Neural cell (in vitro differentiated cells): ENCODE results near the gene TK2.

Source experiments
- CTCF ChIP-seq: fragments of 450-650 bp; IDR thresholded peaks from 2 replicates; pipeline ENCODE4 v1.5.1; 2014; ENCODE audit warnings: antibody characterized with exemption, mild to moderate bottlenecking, moderate library complexity; ENCODE audit not compliant: poor library complexity, severe bottlenecking
- EP300 ChIP-seq: fragments of 450-650 bp; conservative IDR thresholded peaks from 2 replicates; pipeline ENCODE4 v1.6.1; 2014; ENCODE audit warnings: antibody characterized with exemption, mild to moderate bottlenecking, moderate library complexity; ENCODE audit not compliant: poor library complexity, severe bottlenecking
- EZH2 ChIP-seq: fragments of 200-600, 300-800 bp; shearing (Covaris generic), sonication (generic); IDR thresholded peaks from 2 replicates; pipeline ENCODE4 v1.6.1; 2014; ENCODE audit warnings: antibody characterized with exemption, low read length, borderline replicate concordance, mild to moderate bottlenecking; ENCODE audit not compliant: insufficient read depth, poor library complexity, severe bottlenecking
- RAD21 ChIP-seq: fragments of 450-650 bp; conservative IDR thresholded peaks from 2 replicates; pipeline ENCODE4 v1.6.1; 2014; ENCODE audit warnings: antibody characterized with exemption, mild to moderate bottlenecking, moderate library complexity

DNA sequence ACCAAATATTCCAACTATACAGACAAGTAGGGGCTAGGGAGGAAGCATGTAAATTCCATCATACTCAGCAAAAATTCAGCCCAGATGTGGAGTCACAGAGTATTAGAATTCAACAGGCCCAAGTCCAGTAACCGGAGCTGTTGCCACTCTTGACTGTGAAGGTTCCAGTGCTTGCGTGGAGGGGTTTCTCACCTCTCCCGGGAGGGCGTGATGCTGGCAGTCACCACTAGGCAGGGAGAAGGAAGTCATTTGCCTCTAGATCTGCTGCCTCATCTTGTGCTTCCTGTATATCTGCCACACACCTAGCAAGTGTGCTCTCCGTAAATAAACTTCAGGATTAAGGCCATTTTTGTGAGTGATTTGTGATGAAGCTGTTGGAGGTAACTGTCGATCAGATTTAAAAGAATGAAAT lies 1.4 kb upstream of the TK2 start:
- TF ChIP-seq EZH2 (no peak), RAD21 (no peak), EP300 (no peak), CTCF (no peak)
